ENCODE results near the gene KMO.

DNA sequence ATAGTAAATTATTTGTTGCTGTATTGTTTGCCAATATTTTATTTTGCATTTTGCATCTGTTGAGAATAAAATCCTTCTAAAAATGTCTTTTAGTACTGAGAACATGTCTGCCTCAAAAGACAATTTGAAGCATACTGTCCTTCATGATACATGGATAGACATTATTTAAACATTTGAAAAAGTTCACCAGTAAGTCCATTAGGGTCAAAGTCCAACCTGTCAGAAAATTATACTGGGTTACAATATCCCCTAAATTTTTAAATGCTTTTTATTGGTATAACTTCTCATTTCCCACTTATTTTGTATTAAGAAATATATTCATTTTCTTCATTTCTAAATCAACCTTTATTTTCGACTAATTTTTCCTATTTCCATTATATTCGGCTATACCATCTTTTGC lies 98.7 kb downstream of the KMO start:
- no peak for TF ChIP-seq EZH2phosphoT487 (IDR thresholded peaks at IDR 0.05; ENCODE audit: insufficient read depth, low read depth)
- TF ChIP-seq EZH2 (IDR thresholded peaks at IDR 0.05; ENCODE audit: insufficient read depth, poor library complexity, severe bottlenecking): no peak
